Measurements from ENCODE around the gene IZUMO2.
A peak's percentile ranks its signal among the peaks of the same experiment; 100 is the strongest.
"Not testable (repeated sequence)": the region's sequence is repeated elsewhere in the genome, so short reads cannot be mapped to it uniquely, and the experiment has no call there.

The IZUMO2 gene

DNA sequence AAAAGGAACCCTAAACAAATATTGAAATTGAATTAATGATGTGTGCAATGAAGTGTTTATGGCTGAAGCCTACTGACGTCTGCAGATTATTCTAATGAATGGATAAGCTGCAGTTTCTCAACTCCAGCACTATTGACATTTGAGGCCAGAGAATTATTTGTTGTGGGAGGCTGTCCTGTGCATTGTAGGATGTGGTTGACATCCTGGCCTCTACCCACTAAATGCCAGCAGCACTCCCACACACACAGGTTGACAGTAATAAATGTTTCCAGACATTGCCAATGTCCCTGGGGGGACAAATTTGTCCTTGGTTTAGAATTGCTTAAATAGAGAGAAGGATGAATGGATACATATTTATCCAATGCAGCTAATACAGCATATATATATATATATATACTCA lies 21.1 kb upstream of the IZUMO2 start:
- DNase-seq (ENCODE audit: low spot score), result no peak

DNA sequence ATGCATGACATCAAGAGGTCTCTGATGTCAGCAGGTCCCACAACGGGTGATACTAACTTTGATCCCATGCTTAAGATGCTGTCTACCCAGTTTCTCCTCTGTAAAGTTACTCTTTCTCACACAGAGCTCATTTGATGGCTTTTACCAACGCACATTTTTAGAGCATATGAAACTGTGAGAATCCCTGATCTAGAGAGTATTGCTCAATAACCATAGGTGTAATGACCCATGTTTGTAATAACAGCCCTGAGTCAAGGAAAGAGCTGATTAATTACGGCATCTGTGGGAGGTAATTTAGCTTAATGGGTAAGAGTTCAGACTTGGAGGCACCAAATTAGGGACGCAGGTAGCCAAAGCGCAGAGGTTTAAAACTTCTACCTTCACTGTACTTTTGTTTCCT lies 18.0 kb upstream of the IZUMO2 start:
- no peak for DNase-seq (ENCODE audit: low spot score)

DNA sequence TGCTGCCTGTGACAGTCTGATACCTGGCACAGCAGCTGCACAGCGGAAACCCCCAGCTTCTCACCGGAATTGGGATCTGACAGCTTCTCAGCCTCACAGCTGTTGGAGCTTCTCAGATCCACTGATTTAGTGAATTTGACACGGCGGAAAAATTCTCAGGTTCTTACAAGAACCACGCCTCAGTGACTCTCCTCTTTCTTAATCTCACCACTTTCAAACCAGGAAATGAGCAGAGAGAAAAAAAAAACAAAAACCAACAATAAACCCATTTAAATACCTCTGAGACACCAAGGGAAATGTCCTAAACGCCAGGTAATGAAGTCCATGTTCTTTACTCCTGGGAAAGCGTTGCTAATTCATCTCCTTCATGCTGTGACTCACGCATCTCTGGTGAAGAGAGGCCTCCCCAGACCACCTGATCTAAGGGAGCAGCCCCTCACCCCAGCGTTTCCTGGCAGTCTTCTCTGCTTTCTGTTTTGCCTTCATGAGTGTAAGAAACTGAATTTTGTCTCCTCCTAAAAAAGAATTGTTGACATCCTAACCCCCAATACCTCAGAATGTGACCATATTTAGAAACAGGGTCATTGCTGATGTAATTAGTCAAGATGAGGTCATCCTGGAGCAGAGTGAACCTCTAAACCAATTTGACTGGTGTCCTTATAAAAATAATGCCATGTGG lies 15.9 kb upstream of the IZUMO2 start:
- no peak for DNase-seq (ENCODE audit: low spot score)

DNA sequence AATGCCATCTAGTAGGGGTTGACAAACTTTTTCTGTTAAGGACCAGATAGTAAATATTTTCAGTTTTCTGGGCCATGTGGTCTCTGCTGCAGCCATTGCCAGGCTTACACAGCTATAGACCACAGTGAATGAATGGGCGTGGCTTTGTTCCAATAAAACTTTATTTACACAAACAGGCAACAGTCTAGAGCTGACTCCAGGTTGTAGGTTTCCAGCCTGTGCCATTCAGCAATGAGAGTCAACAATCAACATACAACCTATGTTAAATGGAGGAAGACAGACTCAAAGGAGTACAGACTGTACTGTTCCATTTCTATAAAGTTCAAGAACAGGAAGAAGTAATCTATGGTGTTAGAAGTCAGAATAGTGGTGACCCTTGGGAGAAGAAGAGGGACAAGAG lies 15.2 kb upstream of the IZUMO2 start:
- no peak for DNase-seq (ENCODE audit: low spot score)

DNA sequence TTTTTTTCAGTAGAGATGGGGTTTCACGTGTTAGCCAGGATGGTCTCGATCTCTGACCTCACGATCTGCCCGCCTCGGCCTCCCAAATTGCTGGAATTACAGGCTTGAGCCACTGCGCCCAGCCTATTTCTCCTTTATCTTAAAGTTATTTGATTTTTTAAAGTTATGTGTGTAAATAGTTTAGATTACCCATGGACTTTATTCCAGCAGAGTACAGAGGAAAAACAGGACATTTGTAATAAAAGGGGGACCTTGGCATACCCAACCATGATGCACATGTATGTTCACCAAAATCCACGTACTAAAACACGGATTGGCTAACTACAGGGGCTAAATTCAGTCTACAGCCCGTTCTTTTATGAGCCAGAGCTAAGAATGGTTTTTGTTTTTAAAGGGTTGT lies 13.7 kb upstream of the IZUMO2 start:
- DNase-seq (ENCODE audit: low spot score), result no peak

DNA sequence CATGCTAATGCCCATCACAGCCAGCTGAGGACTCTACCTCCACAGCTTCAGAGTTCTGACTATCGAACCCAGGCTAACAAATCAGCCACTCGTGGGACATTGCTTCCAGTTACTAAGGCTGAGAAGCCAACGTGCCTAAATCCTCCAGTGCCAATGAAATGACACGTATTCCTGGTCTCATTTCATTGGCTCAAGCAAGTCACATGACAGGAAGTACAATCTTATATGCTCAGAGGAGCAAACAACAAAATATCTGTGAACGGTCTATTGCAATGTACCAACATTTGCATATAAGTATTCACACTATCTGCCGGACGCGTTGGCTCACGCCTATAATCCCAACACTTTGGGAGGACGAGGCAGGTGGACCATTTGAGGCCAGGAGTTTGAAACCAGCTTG lies 12.8 kb upstream of the IZUMO2 start:
- no peak for DNase-seq (ENCODE audit: low spot score)

DNA sequence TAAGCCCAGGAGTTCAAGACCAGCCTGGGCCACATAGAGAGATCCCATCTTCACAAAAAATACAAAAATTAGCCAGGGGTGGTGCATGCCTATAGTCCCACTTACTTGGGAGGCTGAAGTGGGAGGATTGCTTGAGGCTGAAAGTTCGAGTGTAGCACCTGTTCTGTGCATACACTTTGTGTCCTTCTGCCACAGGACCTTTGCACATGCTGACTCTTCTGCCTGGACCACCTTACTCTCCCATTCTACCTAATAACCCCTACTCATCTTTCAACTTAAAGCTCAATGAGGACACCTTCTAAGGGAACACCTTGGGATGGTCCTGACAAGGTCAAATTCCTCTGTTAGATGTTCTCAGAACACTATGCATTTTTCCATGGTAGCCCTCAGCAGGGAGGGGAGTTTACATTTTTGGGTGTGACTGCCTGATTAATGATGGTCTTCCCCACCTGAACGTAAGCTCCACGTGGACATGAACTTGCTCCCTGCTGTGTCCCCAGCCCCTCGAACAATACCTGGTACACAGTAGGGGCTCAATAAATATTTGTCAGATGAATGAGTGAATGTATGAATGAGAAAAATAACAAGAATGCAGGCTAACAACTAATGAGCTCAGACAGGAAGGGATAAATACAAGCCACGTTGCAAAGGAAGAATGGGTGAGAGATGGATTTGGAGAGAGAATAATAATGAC lies 11.2 kb upstream of the IZUMO2 start:
- no peak for DNase-seq (ENCODE audit: low spot score)

DNA sequence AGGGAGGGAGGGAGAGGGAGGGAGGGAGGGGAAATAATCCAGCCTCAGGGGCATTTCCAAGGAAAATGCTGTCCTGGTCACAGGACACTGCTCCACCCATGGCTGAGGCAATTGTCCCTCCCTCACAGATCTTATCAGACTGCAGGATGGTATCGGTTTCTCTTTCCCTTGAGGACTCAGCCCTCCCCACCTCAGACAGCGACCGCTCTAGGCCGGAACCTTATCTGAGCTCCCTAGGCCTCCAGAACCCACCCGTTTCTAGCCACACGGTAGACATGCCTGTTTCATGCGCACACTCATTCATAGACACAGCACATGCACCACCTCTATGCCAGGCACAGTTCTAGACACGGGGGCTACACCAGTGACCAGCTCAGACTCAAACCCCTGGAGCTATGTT lies 10.0 kb upstream of the IZUMO2 start:
- no peak for DNase-seq (ENCODE audit: low spot score)

DNA sequence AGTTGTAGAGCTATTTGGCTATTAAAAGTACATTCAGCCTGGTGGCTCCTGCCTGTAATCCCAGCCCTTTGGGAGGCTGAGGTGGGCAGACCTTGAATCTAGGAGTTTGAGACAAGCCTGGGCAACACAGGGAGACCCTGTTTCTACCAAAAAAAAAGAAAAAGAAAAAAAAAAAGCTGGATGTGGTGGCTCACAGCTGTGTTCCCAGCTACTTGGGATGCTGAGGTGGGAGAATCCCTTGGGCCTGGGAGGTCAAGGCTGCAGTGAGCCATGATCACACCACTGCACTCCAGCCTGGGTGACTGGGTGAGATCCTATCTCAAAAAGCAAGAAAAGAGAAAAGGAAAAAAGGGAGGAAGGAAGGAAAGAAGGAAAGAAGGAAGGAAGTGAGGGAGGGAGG lies 9.6 kb upstream of the IZUMO2 start:
- DNase-seq (ENCODE audit: low spot score), result no peak

DNA sequence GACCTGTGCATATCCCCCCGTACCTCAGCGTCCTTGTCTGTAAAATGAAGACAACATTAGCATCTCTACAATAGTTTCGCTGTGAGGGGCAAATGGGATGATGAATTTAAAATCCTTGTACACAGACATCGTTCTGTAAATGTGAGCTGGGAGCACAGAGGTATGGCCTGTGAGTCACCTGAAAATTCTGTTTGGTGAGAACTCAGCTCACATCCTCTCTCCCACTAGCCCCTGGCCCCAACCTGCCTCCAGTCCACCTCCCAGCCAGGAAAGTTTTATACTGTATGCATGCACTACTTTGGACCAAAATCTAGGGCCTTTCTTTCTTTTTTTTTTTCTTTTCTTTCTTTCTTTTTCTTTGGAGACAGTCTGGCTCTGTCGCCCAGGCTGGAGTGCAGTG lies 8.7 kb upstream of the IZUMO2 start:
- no peak for DNase-seq (ENCODE audit: low spot score)

DNA sequence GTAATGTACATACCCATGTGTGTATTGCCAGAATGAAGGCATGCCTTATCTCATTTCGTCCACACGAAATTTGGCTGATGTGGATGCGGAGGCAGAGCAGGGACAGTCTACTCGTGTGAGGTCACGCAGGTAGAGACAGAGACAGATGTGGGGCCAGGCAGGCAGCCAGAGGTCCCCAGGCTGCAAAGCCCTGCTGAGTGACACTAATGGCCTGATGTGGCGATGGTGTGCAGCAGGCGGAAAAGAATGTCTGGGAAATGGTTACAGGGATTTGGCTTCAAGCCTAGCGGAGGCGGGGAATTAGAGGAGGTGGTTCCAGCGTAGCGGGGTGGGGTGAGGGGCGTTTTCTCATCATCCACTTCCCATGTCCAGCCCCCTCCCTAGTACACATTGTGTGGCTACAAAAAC lies 4.2 kb upstream of the IZUMO2 start:
- no peak for DNase-seq (ENCODE audit: low spot score)

DNA sequence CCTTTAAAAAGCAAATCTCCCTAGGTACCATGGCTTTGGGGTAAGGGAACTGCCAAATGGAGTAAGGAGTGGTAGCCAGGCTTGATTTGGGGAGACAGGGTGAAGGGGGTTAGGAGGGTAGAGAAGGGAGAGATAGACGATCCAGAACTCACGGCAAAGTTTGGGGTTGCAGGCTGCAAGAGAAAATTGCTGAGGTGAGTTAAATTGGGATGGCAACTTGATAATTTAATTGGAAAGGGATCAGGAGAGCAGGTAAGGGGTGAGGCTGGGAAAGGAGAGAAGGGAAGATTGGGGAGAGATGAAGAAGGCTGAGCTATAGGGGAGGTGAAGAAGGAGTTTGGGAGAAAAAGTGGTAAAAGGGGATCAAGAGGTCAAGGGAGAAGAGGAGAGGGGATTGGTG lies 4.0 kb downstream of the IZUMO2 start:
- DNase-seq (ENCODE audit: low spot score), result no peak

DNA sequence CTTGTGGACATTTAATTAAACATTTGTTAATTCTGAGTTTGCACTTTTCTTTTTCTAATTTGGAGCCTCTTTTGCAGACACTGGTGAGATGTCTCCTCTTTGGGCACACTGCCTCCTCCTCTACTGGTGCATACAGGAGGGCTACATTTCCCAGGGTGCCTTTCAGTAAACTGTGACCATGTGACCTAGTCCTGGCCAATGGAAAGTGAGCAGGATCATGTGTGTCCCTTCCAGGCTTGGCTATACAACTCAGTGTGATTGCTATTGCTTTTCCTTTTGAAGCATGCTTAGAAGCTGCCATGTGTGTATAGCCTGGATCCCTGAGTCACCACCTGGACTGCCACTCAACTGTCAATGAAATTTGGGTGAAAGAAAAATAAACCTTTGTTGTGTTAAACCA lies 4.5 kb downstream of the IZUMO2 start:
- DNase-seq (ENCODE audit: low spot score), result no peak

DNA sequence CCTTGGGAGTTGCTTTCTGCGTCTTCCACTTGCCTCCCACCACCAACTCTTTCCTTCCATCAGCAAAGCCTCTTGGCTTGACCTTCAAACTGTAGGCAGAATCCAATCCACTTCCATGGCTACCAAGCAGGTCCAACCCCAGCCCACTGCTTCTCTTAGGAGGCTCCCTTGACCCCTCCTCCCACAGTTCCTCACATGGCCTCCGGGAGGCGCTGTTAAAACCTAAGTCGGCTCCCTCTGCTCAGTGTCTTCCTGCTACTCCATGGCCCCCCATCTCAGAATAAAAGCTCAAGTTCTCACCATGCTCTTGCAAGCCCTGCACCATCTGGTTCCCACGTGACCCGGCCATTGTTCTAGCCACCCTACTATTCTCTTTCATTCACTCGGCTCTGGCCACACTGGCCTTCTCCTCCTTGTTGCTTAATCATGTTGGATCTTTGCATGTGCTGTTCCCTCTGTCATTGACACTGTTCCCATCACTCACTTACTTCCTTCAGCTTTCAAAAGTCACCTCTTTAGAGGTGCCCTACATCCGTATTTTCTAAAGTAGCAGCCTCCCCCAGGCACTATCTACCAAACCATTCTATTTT lies 7.5 kb downstream of the IZUMO2 start:
- DNase-seq (ENCODE audit: low spot score), result no peak

DNA sequence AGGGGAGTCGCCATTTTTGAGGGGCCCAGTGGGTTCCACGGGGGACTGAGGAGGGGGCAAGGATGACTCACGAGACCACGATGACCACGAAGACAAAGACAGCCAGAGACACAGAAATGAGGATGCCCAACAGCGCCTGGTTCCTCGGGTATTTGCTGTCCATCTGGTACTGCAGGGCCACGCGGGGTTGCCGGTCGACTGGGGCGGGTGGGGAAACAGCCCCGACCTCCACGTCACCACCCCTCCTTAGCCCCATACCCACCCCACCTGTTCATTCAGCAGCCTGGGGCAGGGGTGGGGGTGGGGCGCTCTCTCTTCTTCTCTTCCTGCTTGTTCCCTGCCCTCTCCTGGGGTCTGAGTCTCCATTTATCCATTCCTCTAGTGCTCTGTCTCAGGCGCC lies 8.6 kb downstream of the IZUMO2 start:
- no peak for DNase-seq (ENCODE audit: low spot score)

DNA sequence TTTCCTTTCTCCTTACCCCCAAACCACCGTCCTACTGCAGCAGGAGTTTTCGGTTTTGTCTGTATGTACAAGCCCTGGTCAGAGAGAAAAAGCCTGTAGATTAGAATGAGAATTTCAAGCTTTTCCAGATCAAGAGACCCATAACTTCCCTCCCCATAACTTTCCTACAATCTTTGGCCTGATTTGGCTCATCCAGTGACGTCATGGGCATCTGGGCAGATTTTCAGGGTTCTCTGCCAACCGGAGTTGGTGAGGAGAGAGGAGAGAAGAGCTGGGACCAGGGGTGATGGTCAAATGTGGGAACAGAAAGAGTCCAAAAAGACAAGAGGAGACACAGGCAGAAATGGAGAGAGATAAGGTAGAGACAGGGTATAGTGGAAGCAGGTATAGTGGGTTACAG lies 10.5 kb downstream of the IZUMO2 start:
- no peak for DNase-seq (ENCODE audit: low spot score)

DNA sequence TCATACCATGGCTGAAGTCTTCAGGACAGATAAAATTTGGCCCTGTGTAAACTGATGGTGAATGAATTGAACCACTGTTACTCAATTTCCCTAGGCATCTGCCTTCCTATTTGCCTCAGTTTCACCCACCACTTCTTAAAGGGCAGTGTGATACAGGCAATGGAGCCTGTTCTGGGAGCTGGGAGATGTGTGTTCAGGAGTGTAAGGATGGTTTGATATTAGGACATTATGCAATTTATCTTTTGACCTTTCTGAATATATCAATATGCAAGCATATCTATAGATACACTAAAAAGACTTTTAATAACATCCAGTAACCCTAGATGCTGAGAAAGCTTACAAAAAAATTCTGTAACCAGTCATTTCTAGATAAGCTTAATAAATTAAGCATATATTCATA lies 14.6 kb downstream of the IZUMO2 start:
- DNase-seq (ENCODE audit: low spot score), result no peak

DNA sequence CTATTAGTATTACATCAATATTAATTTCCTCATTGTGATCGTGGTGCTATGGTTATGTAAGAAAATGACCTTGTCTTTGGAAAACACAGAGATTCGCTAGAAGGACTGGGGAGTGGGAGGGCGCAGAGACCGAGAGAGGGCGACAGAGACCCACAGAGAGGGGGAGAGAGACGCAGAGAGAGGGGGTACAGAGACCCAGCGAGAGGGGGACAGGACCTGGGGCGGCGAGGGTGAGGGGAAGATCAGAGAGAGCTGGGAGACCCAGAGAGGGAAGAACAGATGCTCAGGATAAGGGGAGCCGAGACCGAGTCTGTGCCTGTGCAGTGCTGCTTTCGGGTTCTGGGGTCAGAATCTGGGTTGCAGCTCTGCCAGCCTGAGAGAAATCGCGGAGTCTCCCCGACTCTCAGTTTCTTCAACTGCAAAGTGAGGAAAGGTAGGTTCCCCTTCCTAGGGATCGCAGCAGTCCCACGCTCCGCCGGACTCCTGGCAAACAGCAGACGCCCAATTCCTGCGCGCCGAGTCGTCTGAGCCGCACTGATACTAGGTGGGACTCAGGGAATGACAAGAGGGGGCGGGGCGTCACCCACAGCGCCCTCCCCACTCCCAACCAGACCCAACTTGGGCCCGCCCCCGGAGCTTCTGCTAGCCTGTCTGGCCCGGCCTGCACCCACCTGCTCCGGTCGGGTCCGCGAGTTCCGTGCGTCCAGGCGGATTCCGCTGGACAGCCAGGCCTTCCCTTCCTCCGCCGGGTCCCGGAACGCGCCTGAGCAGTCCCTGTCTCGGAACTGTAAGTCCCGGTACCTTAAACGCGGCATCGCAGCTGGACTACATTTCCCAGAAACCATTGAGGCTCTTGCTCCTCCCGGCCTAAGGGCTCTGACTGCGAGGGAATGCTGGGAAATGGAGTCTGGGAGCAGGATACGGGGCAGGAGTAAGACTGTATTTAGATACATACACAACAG lies 15.3 kb downstream of the IZUMO2 start:
- DNase-seq (ENCODE audit: low spot score), result peak; percentile 66

DNA sequence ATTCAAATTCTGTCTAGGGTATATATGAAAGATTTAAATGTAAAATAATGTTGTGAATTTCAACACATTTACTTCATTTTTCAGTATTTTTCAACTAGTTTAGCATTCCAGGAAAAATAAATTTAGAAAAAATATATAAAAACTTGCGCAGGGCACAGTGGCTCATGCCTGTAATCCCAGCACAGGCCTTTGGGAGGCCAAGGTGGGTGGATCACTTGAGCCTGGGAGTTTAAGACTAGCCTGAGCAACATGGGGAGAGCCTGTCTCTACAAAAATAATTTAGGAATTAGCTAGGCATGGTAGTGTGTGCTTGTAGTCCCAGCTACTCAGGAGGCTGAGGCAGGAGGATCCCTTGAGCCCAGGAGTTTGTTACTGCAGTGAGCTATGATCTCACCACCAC lies 21.2 kb downstream of the IZUMO2 start:
- DNase-seq (ENCODE audit: low spot score), result not testable (repeated sequence)

DNA sequence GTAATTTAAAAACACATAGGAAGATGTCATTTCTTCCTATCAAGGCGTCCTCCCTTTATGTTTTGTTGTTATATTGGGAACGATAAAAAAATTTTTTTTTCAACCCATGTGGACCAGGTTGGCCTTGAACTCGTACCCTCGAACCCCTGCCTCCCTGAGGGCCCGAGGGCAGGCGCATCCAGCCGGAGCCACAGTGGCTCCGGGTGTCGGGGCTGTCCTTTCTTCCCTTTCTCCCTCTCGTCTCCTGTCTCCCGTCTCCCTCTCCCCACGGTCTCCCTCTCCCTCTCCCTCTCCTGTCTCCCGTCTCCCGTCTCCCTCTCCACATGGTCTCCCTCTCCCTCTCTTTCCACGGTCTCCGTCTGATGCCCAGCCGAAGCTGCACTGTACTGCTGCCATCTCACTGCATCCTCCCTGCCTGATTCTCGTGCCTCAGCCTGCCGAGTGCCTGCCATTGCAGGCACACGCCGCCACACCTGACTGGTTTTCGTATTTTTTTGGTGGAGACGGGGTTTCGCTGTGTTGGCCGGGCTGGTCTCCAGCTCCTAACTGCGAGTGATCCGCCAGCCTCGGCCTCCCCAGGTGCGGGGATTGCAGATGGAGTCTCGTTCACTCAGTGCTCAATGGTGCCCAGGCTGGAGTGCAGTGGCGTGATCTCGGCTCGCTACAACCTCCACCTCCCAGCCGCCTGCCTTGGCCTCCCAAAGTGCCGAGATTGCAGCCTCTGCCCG lies 22.8 kb downstream of the IZUMO2 start:
- DNase-seq (ENCODE audit: low spot score), result not testable (repeated sequence)

DNA sequence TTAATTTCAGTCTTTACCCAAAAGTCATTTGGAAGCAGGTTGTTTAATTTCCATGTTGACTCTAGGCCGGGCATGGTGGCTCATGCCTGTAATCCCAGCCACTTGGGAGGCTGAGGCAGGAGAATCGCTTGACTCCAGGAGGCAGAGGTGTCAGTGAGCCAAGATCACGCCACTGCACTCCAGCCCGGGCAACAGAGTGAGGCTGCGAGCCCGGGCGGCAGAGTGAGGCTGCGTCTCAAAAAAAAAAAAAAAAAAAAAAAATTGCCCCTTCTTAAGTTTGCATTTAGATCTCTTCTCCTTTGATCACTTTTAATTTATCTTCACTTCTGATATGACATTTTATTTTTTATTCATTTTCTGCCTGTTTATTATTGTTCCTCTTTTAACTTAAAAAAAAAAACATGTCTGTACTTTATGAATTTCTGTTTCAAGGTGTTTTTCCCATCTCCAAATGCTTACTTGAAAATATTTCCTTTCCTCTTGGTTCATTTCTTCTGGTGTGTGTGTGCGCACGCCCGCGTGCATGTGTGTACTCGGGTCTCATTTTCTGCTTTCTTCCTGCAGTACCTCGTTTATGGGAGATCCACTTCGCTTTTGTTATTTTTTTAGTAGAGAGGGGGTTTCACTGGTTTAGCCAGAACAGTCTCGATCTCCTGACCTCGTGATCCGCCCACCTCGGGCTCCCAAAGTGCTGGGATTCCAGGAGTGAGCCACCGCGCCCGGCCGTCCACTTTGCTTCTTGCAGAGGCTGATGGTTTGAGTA lies 26.3 kb downstream of the IZUMO2 start:
- DNase-seq (ENCODE audit: low spot score), result peak; percentile 3
